RWPE1 (cell line): ENCODE measurements around the gene DCAF11.
A peak's percentile ranks its signal among the peaks of the same experiment; 100 is the strongest.

Source experiments
- CTCF ChIA-PET: fragments of 350-600 bp; sonication (Branson Sonifier 250); formaldehyde crosslinking; extraction: SDS; loops from one replicate; lab custom pipeline; 2021; lab: Yijun Ruan, JAX
- POLR2A ChIA-PET: fragments of 400-600 bp; formaldehyde crosslinking; extraction: SDS; loops from one replicate; lab custom pipeline; 2020; ENCODE audit warnings: antibody characterized with exemption; ENCODE audit not compliant: low non-redundant PET; lab: Yijun Ruan, JAX
- DNase-seq: peaks from one replicate; pipeline ENCODE4 v3.0.0; 2012; ENCODE audit warnings: low spot score
- H3K27ac ChIP-seq: fragments of 450-650 bp; 2 replicates; pipeline ENCODE4 v1.5.1; 2017
- TF ChIP-seq, protein P1 (sequence below): fragments of 450-650 bp; conservative IDR thresholded peaks from 2 replicates; pipeline ENCODE4 v1.5.1; 2017; ENCODE audit warnings: low read depth, mild to moderate bottlenecking

Gene DCAF11

DNA sequence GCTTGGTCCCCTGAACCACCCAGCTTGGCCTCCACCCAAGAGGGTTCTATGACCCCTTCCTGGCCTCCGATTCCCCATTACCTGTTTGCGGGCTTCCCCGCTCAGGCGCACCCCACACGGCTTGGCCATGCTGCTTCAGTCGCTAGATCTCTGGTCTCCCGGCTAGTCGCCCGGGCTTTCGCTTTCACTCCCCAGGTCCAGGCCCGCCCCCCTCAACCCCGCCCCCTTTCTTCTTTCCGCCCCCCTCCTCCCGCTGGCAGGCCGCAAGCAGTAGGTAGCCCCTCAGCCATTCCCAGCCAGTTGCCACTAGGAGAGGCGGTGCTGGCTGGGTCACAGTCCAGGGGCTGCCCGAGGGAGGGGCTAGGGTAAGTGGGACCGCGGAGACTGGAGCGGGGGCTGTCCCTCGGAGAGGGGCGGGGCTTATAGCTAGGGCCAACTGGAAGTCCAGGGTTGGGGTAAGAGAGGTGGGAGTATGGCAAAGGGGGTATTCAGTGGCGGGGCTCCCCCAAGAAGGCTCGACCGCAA is 31.9 kb downstream of the DCAF11 start, which contains the start of gene PSME2:
Gene PSME2, minus strand, starts transcription at position 158 of the 525 bp plus-strand sequence. Its CDS starts 29 bp downstream, at position 129.
- CTCF ChIA-PET, result interaction anchor here (0.6 to 2.0 kb wide), 3 partner anchors 9 to 28 kb away, joined by 5 to 10 read pairs (median 6); partner anchors contain the start of gene IRF9
- POLR2A ChIA-PET, result interaction anchor here (0.7 to 1.7 kb wide), 6 partner anchors 8 to 32 kb away, joined by 3 to 8 read pairs (median 3); partner anchors contain the start of genes DCAF11, IRF9 and PSME1
- TF ChIP-seq, protein P1, sequence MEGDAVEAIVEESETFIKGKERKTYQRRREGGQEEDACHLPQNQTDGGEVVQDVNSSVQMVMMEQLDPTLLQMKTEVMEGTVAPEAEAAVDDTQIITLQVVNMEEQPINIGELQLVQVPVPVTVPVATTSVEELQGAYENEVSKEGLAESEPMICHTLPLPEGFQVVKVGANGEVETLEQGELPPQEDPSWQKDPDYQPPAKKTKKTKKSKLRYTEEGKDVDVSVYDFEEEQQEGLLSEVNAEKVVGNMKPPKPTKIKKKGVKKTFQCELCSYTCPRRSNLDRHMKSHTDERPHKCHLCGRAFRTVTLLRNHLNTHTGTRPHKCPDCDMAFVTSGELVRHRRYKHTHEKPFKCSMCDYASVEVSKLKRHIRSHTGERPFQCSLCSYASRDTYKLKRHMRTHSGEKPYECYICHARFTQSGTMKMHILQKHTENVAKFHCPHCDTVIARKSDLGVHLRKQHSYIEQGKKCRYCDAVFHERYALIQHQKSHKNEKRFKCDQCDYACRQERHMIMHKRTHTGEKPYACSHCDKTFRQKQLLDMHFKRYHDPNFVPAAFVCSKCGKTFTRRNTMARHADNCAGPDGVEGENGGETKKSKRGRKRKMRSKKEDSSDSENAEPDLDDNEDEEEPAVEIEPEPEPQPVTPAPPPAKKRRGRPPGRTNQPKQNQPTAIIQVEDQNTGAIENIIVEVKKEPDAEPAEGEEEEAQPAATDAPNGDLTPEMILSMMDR, result no peak
- H3K27ac ChIP-seq, result peak within 1 kb of the TSS; percentile 97
- DNase-seq, result peak; percentile 97

DNA sequence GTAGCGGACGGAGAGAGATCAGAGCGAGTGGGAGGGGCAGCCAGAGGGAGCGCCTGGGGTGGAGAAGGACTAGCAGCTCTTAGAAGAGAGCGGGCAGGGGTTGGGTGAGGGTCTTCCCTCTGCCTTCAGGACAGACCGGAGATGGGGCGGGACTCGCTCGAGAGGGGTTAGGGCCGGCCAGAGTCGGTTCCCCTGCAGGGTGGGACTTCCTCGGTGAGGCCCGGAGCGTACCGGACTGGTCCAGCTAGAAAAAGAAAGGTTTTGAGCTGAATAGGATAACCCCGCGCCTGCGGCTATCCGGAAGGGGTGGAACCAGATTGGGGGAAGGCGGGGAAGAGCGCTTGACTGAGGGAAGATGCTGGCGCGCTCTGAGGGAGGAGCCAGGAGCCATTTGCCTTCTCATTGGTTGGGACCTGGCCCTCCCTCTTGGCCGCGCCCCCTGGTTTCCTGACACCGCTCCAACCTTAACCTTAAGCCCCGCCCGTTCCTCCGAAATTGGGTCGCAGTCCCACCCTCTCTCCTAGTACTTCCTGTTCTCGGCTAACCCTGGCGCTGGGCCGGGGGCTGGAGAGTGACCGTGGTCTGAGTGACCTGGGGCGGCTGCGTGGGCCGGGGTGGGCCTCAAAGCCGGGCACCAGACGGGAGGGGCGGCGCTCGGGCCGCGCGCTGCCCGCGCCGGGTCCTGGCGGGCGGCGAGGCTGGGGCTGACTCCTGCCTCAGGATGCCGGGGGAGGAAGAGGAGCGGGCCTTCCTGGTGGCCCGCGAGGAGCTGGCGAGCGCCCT is 32.6 kb downstream of the DCAF11 start, which contains the start of gene RNF31:
Gene RNF31, plus strand, starts transcription at position 521 of the 783 bp plus-strand sequence. Its CDS starts 201 bp downstream, at position 722.
- CTCF ChIA-PET, result interaction anchor here (1.6 to 2.0 kb wide), 2 partner anchors 10 to 14 kb away, joined by 5 to 10 read pairs; partner anchors contain the start of gene IRF9
- H3K27ac ChIP-seq, result peak within 1 kb of the TSS; percentile 97
- TF ChIP-seq, protein P1, result no peak
- peak; percentile 95 for DNase-seq
- POLR2A ChIA-PET, result interaction anchor here (0.6 to 1.7 kb wide), 7 partner anchors 9 to 249 kb away, joined by 3 to 8 read pairs (median 3); partner anchors contain the start of genes DCAF11, IRF9 and PSME1

DNA sequence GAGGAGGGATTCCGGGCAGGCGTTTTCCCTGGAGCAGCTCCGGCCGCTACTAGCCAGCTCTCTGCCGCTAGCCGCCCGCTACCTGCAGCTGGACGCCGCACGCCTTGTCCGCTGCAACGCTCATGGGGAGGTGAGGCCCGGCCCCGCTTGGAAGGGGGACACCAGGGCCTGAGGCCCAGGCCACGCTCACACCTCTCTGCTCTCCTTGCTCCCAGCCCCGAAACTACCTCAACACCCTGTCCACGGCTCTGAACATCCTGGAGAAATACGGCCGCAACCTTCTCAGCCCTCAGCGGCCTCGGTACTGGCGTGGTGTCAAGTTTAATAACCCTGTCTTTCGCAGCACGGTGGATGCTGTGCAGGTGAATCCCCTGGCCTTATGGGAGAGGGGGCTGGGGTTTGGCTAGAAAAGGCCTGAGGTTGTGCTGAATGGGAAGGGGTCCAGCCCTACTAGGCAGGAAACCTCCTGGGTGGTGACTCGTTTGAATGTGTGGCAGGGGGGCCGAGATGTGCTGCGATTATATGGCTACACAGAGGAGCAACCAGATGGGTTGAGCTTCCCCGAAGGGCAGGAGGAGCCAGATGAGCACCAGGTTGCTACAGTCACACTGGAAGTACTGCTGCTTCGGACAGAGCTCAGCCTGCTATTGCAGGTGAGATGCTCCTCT is 33.3 kb downstream of the DCAF11 start:
- DNase-seq, result no peak
- H3K27ac ChIP-seq, result peak overlapping the region; percentile 97
- TF ChIP-seq, protein P1, result no peak
- POLR2A ChIA-PET, result interaction anchor here (0.6 to 1.7 kb wide), 4 partner anchors 12 to 248 kb away, joined by 3 to 8 read pairs (median 4); partner anchors contain the start of genes DCAF11 and PSME1
- CTCF ChIA-PET, result interaction anchor here (0.6 to 1.6 kb wide), 3 partner anchors 10 to 1252 kb away, joined by 4 to 5 read pairs (median 4); no protein-coding TSS in a partner anchor

DNA sequence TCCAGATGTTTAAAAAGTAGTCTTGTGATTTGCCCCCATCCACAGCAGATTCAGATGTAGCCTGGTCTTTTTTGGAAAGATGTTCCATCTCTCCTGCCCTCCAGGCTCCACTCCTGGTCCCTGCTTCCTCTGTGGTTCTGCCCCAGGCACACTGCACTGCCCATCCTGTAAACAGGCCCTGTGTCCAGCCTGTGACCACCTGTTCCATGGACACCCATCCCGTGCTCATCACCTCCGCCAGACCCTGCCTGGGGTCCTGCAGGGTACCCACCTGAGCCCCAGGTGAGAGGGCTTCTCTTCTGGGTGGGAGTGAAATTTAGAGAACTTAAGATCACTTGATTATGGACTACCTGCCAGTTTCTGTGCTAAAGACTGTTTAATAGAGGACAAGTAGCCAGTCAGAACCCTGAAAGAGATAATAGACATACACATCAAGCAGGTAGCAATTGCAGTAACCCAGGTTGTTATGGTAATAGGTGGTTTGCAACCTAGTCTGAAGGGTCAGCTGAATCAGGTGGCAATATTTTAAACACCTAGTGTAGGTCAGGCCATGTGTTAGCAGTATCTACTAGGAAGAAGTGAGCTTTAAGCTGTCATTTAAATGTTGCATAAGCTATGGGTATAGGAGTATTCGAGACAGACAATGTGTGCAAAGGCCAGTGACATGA is 34.9 kb downstream of the DCAF11 start:
- TF ChIP-seq, protein P1, result no peak
- DNase-seq, result no peak
- ChIA-PET POLR2A (interaction anchor here (1.1 kb wide), 1 partner anchor 12 kb away, joined by 4 read pairs; the partner anchor contains the start of gene IRF9), CTCF (interaction anchor here (0.6 to 1.4 kb wide), 3 partner anchors 11 to 22 kb away, joined by 3 to 4 read pairs (median 4); partner anchors contain the start of gene IRF9)
- no peak overlapping the region; the same call in 1 of the 2 replicates for H3K27ac ChIP-seq

DNA sequence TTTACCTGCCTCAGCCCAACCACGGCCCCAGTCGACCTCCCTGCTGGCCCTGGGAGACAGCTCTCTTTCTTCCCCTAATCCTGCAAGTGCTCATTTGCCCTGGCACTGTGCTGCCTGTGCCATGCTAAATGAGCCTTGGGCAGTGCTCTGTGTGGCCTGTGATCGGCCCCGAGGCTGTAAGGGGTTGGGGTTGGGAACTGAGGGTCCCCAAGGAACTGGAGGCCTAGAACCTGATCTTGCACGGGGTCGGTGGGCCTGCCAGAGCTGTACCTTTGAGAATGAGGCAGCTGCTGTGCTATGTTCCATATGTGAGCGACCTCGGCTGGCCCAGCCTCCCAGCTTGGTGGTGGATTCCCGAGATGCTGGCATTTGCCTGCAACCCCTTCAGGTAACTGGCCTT is 35.5 kb downstream of the DCAF11 start:
- peak overlapping the region; percentile 28; the same call in 1 of the 2 replicates for H3K27ac ChIP-seq
- ChIA-PET CTCF (interaction anchor here (0.6 to 1.4 kb wide), 2 partner anchors 12 to 23 kb away, joined by 3 to 4 read pairs; partner anchors contain the start of gene IRF9), POLR2A (interaction anchor here (1.1 kb wide), 1 partner anchor 11 kb away, joined by 4 read pairs; the partner anchor contains the start of gene IRF9)
- DNase-seq, result no peak
- TF ChIP-seq, protein P1, result no peak
